Activated T-helper 1 cell treated with anti-CD3 and anti-CD28 coated beads, Interleukin-12 subunit alpha, Interleukin-12 subunit beta, Interleukin-2, Interleukin-4 antibody, amounts not matched to agents 30 ng/mL and 10 ng/mL and 1 ng/mL, durations not matched to agents 14 hours and 24 hours and 36 hours (primary cell): ENCODE measurements around the gene PAGE4. TPM values are rescaled to one million over a fixed set of nuclear protein-coding genes. Genes with fewer than 3 reads are reported as not detected.

ENCODE experiments used
- DNase-seq: peaks from one replicate; pipeline ENCODE4 v3.0.0; 2021; ENCODE audit warnings: low spot score
- H3K27ac Mint-ChIP-seq: one replicate; pipeline ENCODE4 v1.8.0; 2021; ENCODE audit warnings: mild to moderate bottlenecking, mixed read lengths
- H3K27me3 Mint-ChIP-seq: one replicate; pipeline ENCODE4 v1.8.0; 2022; ENCODE audit warnings: mild to moderate bottlenecking, moderate library complexity, mixed read lengths; ENCODE audit not compliant: insufficient read depth
- H3K36me3 Mint-ChIP-seq: one replicate; pipeline ENCODE4 v1.8.0; 2021; ENCODE audit warnings: low read depth, mixed read lengths
- H3K4me1 Mint-ChIP-seq: one replicate; pipeline ENCODE4 v1.8.0; 2021; ENCODE audit warnings: low read depth, mixed read lengths
- H3K4me3 Mint-ChIP-seq: one replicate; pipeline ENCODE4 v1.8.0; 2021; ENCODE audit warnings: mild to moderate bottlenecking, moderate library complexity, mixed read lengths
- H3K9me3 Mint-ChIP-seq: one replicate; pipeline ENCODE4 v1.8.0; 2021; ENCODE audit warnings: mixed read lengths
- intact Hi-C: fragments of 100-400 bp; cut with micrococcal nuclease; formaldehyde crosslinking; loops from one replicate; pipeline ENCODE4 v1.15.1; 2024
- total RNA-seq: library from RNA; stranded (reverse); gene quantifications from 2 replicates; pipeline ENCODE4 v1.2.3, GENCODE V29; 2022

Gene PAGE4, protein sequence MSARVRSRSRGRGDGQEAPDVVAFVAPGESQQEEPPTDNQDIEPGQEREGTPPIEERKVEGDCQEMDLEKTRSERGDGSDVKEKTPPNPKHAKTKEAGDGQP
- not detected in 2 replicates for total RNA-seq

GRCh38 chrX:49829016-49829415, at the start of gene PAGE4:
PAGE4 (plus strand) TSS chrX:49829303; CDS start chrX:49830429, 1,126 bp downstream.
- Mint-ChIP-seq H3K36me3 (no peaks in the 10 kb centered on the region), H3K4me1 (no peaks in the 10 kb centered on the region), H3K27ac (no peak within 1 kb of the TSS), H3K4me3 (no peak within 1 kb of the TSS), H3K27me3 (no peaks in the 10 kb centered on the region), H3K9me3 (no peaks in the 10 kb centered on the region)
- DNase-seq = no peak
- intact Hi-C loops = no loop called here

DNA sequence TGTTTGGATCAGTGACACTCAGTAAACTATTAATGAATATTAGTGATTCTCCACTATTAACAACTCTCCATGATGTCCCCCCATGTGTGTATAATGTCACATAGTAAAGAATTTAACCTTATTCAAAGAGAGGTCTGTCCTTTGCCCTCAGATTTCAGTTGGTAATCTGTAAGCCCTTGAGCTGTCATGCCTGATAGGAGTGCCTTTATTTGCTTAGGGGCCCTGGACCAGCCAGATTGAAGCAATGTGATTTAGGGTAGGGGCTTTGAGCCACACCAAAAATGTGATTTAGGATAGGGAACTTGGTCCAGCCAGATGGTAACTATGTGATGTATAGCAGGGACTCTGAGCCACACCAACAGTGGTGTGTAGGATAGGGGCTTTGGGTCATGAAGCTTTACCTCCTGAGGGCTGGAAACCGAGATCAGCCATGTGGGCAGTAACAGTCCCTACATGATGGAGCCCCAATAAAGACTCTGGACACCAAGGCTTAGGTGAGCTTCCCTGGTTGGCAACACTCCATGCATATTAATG, 44.3 kb upstream of the PAGE4 start:
- intact Hi-C loops = no loop called here
- DNase-seq = no peak
- no peaks in the 10 kb centered on the region for H3K9me3 Mint-ChIP-seq
- peaks cover 1% of the 10 kb centered on the region for H3K27me3 Mint-ChIP-seq
- H3K27ac Mint-ChIP-seq = no peak overlapping the region
- H3K4me3 Mint-ChIP-seq = no peak overlapping the region
- H3K36me3 Mint-ChIP-seq = no peaks in the 10 kb centered on the region
- no peaks in the 10 kb centered on the region for H3K4me1 Mint-ChIP-seq

GRCh38 chrX:49792376-49792775, 36.7 kb upstream of the PAGE4 start:
- Mint-ChIP-seq H3K27ac (no peak overlapping the region), H3K4me3 (no peak overlapping the region), H3K9me3 (no peaks in the 10 kb centered on the region), H3K4me1 (no peaks in the 10 kb centered on the region), H3K36me3 (no peaks in the 10 kb centered on the region), H3K27me3 (no peaks in the 10 kb centered on the region)
- no peak for DNase-seq
- intact Hi-C loops = no loop called here

- Mint-ChIP-seq H3K27me3 (no peaks in the 10 kb centered on the region), H3K4me1 (no peaks in the 10 kb centered on the region), H3K27ac (no peak overlapping the region), H3K36me3 (no peaks in the 10 kb centered on the region), H3K4me3 (no peak overlapping the region), H3K9me3 (no peaks in the 10 kb centered on the region)
- intact Hi-C loops = no loop called here
- no peak for DNase-seq
Observed at GRCh38 chrX:49793686-49794085, 35.4 kb upstream of the PAGE4 start.

GRCh38 chrX:49799828-49800227, 29.3 kb upstream of the PAGE4 start:
- no peaks in the 10 kb centered on the region for H3K36me3 Mint-ChIP-seq
- no peak overlapping the region for H3K27ac Mint-ChIP-seq
- H3K4me3 Mint-ChIP-seq = no peak overlapping the region
- no peak for DNase-seq
- H3K27me3 Mint-ChIP-seq = no peaks in the 10 kb centered on the region
- H3K4me1 Mint-ChIP-seq = no peaks in the 10 kb centered on the region
- H3K9me3 Mint-ChIP-seq = no peaks in the 10 kb centered on the region
- intact Hi-C loops = no loop called here

GRCh38 chrX:49809891-49810632, 19.0 kb upstream of the PAGE4 start:
- no peaks in the 10 kb centered on the region for H3K9me3 Mint-ChIP-seq
- DNase-seq = no peak
- no peaks in the 10 kb centered on the region for H3K36me3 Mint-ChIP-seq
- H3K27ac Mint-ChIP-seq = no peak overlapping the region
- intact Hi-C loops = no loop called here
- H3K4me1 Mint-ChIP-seq = no peaks in the 10 kb centered on the region
- H3K4me3 Mint-ChIP-seq = no peak overlapping the region
- H3K27me3 Mint-ChIP-seq = no peaks in the 10 kb centered on the region

DNA sequence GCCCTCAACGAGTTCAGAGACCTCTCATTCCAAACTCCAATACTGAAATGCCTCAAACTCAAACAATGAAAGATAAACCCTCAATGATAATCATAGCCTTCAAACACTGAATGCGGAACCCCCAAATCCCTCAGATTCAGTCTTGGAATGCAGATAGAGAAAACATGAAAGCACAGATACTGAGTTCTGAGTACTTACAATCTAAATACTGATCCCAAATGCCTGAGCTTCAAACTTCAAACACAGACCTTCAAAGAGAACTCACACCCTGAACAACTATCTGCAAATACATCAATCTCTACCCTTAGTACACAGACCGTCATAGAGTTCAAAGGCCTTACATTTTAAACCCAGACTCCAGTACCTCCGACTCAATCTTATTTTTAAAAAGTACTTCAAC, 16.9 kb upstream of the PAGE4 start:
- no peak overlapping the region for H3K4me3 Mint-ChIP-seq

DNA sequence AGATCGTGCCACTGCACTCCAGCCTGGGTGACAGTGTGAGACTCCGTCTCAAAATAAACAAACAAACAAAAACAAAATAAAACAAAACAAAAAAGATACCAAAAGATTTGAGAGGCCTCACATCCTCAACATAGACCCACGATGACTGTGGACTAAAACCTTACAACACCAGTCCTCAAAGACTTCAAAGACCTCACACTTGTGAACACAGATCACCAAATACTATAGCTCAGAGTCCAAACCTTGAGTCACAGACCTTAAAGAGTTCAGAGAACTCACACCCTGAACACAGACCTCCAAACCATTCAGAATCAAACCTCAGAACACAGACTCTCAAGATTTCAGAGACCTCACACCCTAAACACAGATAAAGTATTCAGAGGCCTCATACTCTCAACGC, 12.7 kb upstream of the PAGE4 start:
- intact Hi-C loops = no loop called here

More for the DNA sequence above, 16.9 kb upstream of the PAGE4 start:
- Mint-ChIP-seq H3K9me3 (no peaks in the 10 kb centered on the region), H3K36me3 (no peaks in the 10 kb centered on the region), H3K27me3 (no peaks in the 10 kb centered on the region), H3K4me1 (no peaks in the 10 kb centered on the region), H3K27ac (no peak overlapping the region)
- intact Hi-C loops = no loop called here
- DNase-seq = no peak

GRCh38 chrX:49838374-49838773, 9.3 kb downstream of the PAGE4 start:
- Mint-ChIP-seq H3K4me3 (no peak overlapping the region), H3K36me3 (no peaks in the 10 kb centered on the region), H3K27ac (no peak overlapping the region), H3K4me1 (no peaks in the 10 kb centered on the region), H3K27me3 (peaks cover 4% of the 10 kb centered on the region), H3K9me3 (no peaks in the 10 kb centered on the region)
- no peak for DNase-seq
- intact Hi-C loops = no loop called here

More for the DNA sequence above, 12.7 kb upstream of the PAGE4 start:
- Mint-ChIP-seq H3K4me1 (no peaks in the 10 kb centered on the region), H3K4me3 (no peak overlapping the region), H3K36me3 (no peaks in the 10 kb centered on the region), H3K27me3 (no peaks in the 10 kb centered on the region), H3K9me3 (no peaks in the 10 kb centered on the region), H3K27ac (no peak overlapping the region)
- no peak for DNase-seq

DNA sequence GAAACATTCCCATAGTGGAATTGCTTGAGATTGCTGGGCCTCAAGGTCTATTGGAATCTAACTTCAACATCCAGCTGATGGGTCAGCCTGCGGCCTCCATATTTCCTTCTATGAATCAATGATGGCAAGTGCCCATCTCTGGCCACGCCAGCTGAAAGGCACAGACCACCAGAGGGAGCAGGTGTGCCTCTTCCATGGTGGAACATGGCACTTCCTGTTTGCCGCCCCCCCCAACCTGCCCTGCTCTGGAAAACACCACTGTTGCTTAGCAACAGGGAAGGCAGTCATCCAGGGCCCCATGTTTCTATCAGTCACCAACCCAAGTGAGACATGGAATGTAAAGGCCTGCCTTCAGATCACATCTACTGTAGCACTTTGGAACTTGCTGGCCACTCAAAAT, 11.6 kb downstream of the PAGE4 start:
- H3K4me3 Mint-ChIP-seq = no peak overlapping the region
- no peaks in the 10 kb centered on the region for H3K4me1 Mint-ChIP-seq
- H3K27ac Mint-ChIP-seq = no peak overlapping the region
- DNase-seq = peak; percentile 1
- H3K27me3 Mint-ChIP-seq = peaks cover 2% of the 10 kb centered on the region
- intact Hi-C loops = no loop called here
- H3K36me3 Mint-ChIP-seq = no peaks in the 10 kb centered on the region
- H3K9me3 Mint-ChIP-seq = no peaks in the 10 kb centered on the region

GRCh38 chrX:49842621-49843020, 13.5 kb downstream of the PAGE4 start:
- intact Hi-C loops = no loop called here
- H3K4me1 Mint-ChIP-seq = no peaks in the 10 kb centered on the region
- no peak for DNase-seq
- H3K27ac Mint-ChIP-seq = no peak overlapping the region
- H3K36me3 Mint-ChIP-seq = no peaks in the 10 kb centered on the region
- H3K4me3 Mint-ChIP-seq = no peak overlapping the region
- H3K9me3 Mint-ChIP-seq = no peaks in the 10 kb centered on the region
- H3K27me3 Mint-ChIP-seq = no peaks in the 10 kb centered on the region

DNA sequence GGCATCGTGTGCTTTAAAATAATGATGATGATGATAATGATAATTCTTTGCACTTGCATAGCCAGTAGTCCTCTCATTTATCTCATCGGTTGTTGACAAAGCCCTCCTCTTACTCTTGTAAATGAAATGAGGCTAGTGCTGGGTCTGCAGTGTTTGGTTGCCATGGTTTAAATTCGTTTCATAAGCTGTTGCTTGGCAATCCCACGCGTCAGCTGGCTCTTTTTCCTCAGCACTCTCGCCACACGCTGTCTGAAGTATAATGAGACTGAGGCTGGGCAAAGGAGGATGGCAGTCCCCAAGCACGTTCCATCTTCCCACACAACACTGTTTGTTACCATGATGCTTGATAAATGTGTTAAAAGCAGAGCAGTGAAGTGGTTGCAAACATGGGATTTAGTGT, 15.5 kb downstream of the PAGE4 start:
- Mint-ChIP-seq H3K27me3 (no peaks in the 10 kb centered on the region), H3K36me3 (no peaks in the 10 kb centered on the region), H3K27ac (no peak overlapping the region), H3K4me1 (no peaks in the 10 kb centered on the region), H3K9me3 (no peaks in the 10 kb centered on the region), H3K4me3 (no peak overlapping the region)
- no peak for DNase-seq
- intact Hi-C loops = no loop called here

GRCh38 chrX:49845701-49846403, 16.7 kb downstream of the PAGE4 start:
- H3K4me3 Mint-ChIP-seq = no peak overlapping the region
- H3K36me3 Mint-ChIP-seq = no peaks in the 10 kb centered on the region
- H3K27me3 Mint-ChIP-seq = no peaks in the 10 kb centered on the region
- H3K27ac Mint-ChIP-seq = no peak overlapping the region
- DNase-seq = no peak
- intact Hi-C loops = no loop called here
- no peaks in the 10 kb centered on the region for H3K9me3 Mint-ChIP-seq
- no peaks in the 10 kb centered on the region for H3K4me1 Mint-ChIP-seq
